ENCODE results near the gene RTP3.

DNA sequence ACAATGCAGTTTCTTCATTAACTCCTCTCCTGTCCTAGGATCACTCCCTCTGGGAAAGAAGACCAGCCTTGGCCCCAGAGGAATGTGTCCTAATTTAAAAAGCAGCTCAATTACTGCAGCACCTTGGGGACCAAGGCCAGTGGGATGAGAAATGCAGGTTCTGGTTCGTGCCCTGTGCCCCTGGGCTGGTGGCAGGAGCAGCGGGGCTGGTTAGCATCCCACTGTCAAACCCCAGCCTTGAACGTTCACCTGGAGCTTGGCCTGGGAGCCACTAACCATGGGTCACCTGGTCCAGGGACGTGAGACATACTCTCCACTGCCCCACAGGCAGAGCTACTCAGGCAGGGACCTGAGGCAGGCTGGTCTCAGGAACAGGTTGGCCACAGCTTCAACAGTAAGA lies 8.4 kb upstream of the RTP3 start:
- TF ChIP-seq, protein P1, sequence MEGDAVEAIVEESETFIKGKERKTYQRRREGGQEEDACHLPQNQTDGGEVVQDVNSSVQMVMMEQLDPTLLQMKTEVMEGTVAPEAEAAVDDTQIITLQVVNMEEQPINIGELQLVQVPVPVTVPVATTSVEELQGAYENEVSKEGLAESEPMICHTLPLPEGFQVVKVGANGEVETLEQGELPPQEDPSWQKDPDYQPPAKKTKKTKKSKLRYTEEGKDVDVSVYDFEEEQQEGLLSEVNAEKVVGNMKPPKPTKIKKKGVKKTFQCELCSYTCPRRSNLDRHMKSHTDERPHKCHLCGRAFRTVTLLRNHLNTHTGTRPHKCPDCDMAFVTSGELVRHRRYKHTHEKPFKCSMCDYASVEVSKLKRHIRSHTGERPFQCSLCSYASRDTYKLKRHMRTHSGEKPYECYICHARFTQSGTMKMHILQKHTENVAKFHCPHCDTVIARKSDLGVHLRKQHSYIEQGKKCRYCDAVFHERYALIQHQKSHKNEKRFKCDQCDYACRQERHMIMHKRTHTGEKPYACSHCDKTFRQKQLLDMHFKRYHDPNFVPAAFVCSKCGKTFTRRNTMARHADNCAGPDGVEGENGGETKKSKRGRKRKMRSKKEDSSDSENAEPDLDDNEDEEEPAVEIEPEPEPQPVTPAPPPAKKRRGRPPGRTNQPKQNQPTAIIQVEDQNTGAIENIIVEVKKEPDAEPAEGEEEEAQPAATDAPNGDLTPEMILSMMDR (IDR thresholded peaks at IDR 0.05 in 2 of 3, conservative IDR thresholded peaks at IDR 0.05 in 1 of 3; ENCODE audit: borderline replicate concordance in 1 of 3, insufficient read depth in 1 of 3, low read depth in 2 of 3, low read length in 2 of 3): no peak
- TF ChIP-seq CEBPB (IDR thresholded peaks at IDR 0.05; ENCODE audit: low read depth): no peak
- no peak for TF ChIP-seq YY1 (IDR thresholded peaks at IDR 0.05; ENCODE audit: extremely low read depth, insufficient replicate concordance, low read depth, low read length)
- TF ChIP-seq, protein P2, sequence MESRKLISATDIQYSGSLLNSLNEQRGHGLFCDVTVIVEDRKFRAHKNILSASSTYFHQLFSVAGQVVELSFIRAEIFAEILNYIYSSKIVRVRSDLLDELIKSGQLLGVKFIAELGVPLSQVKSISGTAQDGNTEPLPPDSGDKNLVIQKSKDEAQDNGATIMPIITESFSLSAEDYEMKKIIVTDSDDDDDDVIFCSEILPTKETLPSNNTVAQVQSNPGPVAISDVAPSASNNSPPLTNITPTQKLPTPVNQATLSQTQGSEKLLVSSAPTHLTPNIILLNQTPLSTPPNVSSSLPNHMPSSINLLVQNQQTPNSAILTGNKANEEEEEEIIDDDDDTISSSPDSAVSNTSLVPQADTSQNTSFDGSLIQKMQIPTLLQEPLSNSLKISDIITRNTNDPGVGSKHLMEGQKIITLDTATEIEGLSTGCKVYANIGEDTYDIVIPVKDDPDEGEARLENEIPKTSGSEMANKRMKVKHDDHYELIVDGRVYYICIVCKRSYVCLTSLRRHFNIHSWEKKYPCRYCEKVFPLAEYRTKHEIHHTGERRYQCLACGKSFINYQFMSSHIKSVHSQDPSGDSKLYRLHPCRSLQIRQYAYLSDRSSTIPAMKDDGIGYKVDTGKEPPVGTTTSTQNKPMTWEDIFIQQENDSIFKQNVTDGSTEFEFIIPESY (IDR thresholded peaks at IDR 0.05; ENCODE audit: extremely low read depth, insufficient replicate concordance, low read length): no peak
- TF ChIP-seq POLR2A (IDR thresholded peaks at IDR 0.05; ENCODE audit: borderline replicate concordance, extremely low read depth, insufficient read depth, insufficient read length): no peak
- TF ChIP-seq POLR2AphosphoS5 (IDR thresholded peaks at IDR 0.05; ENCODE audit: low read depth, low read length): no peak
- no peak for TF ChIP-seq ZFX (IDR thresholded peaks at IDR 0.05)
- no peak for TF ChIP-seq SIN3A (IDR thresholded peaks at IDR 0.05; ENCODE audit: low read depth)
- TF ChIP-seq REST (IDR thresholded peaks at IDR 0.05; ENCODE audit: low read depth): no peak
- no peak for TF ChIP-seq ELF1 (IDR thresholded peaks at IDR 0.05; ENCODE audit: borderline replicate concordance, low read depth)
- TF ChIP-seq EZH2 (IDR thresholded peaks at IDR 0.05): no peak
- TF ChIP-seq, protein P3, sequence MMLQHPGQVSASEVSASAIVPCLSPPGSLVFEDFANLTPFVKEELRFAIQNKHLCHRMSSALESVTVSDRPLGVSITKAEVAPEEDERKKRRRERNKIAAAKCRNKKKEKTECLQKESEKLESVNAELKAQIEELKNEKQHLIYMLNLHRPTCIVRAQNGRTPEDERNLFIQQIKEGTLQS (IDR thresholded peaks at IDR 0.05): no peak
- no peak for TF ChIP-seq JUND (IDR thresholded peaks at IDR 0.05)
